ENCODE data around the gene TBC1D2. TPM values are rescaled to one million over a fixed set of nuclear protein-coding genes. Genes with fewer than 3 reads are reported as not detected.

TBC1D2 gene
- total and polyA plus RNA-seq, 2 donors (not counting 3 experiments of a cell fraction or from before 2014, with no cell fraction given): 3.4 to 4.5 TPM

GRCh38 chr9:98234245-98234825, 21.1 kb downstream of the TBC1D2 start:
- POLR2A ChIA-PET: no interaction called here
- H3K36me3 ChIP-seq (ENCODE audit: control insufficient read depth in 2 of 2, extremely low read depth in 1 of 2, insufficient read depth in 2 of 2, low read length in 2 of 2): no peaks in the 10 kb centered on the region
- H4K20me1 ChIP-seq (replicated peaks; ENCODE audit: control insufficient read depth, extremely low read depth, insufficient read depth, low read length): no peaks in the 10 kb centered on the region
- FAIRE-seq: no peak
- no peaks in the 10 kb centered on the region for H3K27me3 ChIP-seq (ENCODE audit: control insufficient read depth in 2 of 2, insufficient read depth in 2 of 2, low read length in 2 of 2)
- H3K79me2 ChIP-seq (ENCODE audit: control insufficient read depth, insufficient read depth, low read length): no peaks in the 10 kb centered on the region
- H2AFZ ChIP-seq (ENCODE audit: low read depth, low read length): no peak overlapping the region
- CTCF ChIA-PET: interaction anchor here (0.8 to 1.0 kb wide), 2 partner anchors 11 to 21 kb away, joined by 4 to 5 read pairs; partner anchors contain the start of gene TBC1D2
- no peak overlapping the region for H3K4me2 ChIP-seq (ENCODE audit: insufficient read depth, low read length)
- H3K4me3 ChIP-seq (replicated peaks in 1 of 3; ENCODE audit: insufficient read depth in 1 of 3, low read depth in 1 of 3, low read length in 3 of 3): no peak overlapping the region
- DNase-seq (ENCODE audit: low read depth, low spot score): no peak
- H3K4me1 ChIP-seq (ENCODE audit: control insufficient read depth, extremely low read depth, insufficient read depth, low read length): no peaks in the 10 kb centered on the region
- TF ChIP-seq, protein P1, sequence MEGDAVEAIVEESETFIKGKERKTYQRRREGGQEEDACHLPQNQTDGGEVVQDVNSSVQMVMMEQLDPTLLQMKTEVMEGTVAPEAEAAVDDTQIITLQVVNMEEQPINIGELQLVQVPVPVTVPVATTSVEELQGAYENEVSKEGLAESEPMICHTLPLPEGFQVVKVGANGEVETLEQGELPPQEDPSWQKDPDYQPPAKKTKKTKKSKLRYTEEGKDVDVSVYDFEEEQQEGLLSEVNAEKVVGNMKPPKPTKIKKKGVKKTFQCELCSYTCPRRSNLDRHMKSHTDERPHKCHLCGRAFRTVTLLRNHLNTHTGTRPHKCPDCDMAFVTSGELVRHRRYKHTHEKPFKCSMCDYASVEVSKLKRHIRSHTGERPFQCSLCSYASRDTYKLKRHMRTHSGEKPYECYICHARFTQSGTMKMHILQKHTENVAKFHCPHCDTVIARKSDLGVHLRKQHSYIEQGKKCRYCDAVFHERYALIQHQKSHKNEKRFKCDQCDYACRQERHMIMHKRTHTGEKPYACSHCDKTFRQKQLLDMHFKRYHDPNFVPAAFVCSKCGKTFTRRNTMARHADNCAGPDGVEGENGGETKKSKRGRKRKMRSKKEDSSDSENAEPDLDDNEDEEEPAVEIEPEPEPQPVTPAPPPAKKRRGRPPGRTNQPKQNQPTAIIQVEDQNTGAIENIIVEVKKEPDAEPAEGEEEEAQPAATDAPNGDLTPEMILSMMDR (IDR thresholded peaks at IDR 0.05; ENCODE audit: extremely low read depth in 1 of 2, insufficient read depth in 1 of 2, low read depth in 1 of 2, low read length in 2 of 2): no peak
- TF ChIP-seq EZH2 (IDR thresholded peaks at IDR 0.05; ENCODE audit: borderline replicate concordance, low read depth, low read length, severe bottlenecking): no peak
- BruUV-seq (replicated peaks): no TSS peak
- H3K27ac ChIP-seq (ENCODE audit: insufficient read depth, low read depth, low read length): no peak overlapping the region
- H3K9ac ChIP-seq (replicated peaks; ENCODE audit: extremely low read depth, insufficient read depth, low read length): no peak overlapping the region
- no peaks in the 10 kb centered on the region for H3K9me1 ChIP-seq (replicated peaks; ENCODE audit: control insufficient read depth, extremely low read depth, insufficient read depth, low read length)
- dilution Hi-C loops (cut with MboI; ENCODE audit: extremely low pct_ligation_motif_present, low sequenced_read_pairs): no loop called here
- no peaks in the 10 kb centered on the region for H3K9me3 ChIP-seq (replicated peaks; ENCODE audit: control insufficient read depth, insufficient read depth, low read length)
- intact Hi-C loops (cut with micrococcal nuclease): no loop called here

DNA sequence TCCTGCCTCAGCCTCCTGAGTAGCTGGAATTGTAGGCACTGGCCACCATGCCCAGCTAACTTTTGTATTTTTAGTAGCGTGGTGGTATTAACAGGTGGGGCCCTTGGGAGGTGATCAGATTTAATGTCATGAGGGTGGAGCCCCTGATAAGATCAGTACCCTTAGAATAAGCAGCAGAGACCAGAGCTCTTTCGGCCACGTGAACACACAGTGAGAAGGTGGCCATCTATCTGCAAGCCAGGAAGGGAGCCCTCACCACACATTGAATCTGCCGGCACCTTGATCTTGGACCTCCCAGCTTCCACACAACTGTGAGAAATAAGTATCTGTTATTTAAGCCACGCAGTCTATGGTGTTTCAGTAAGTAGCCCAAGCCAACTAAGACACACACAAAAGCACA, 22.5 kb downstream of the TBC1D2 start:
- Histone ChIP-seq H3K9ac (replicated peaks; ENCODE audit: extremely low read depth, insufficient read depth, low read length) (no peak overlapping the region), H4K20me1 (replicated peaks; ENCODE audit: control insufficient read depth, extremely low read depth, insufficient read depth, low read length) (no peaks in the 10 kb centered on the region), H3K27me3 (ENCODE audit: control insufficient read depth in 2 of 2, insufficient read depth in 2 of 2, low read length in 2 of 2) (no peaks in the 10 kb centered on the region), H3K4me2 (ENCODE audit: insufficient read depth, low read length) (no peak overlapping the region), H3K36me3 (ENCODE audit: control insufficient read depth in 2 of 2, extremely low read depth in 1 of 2, insufficient read depth in 2 of 2, low read length in 2 of 2) (no peaks in the 10 kb centered on the region), H3K79me2 (ENCODE audit: control insufficient read depth, insufficient read depth, low read length) (no peaks in the 10 kb centered on the region), H3K9me1 (replicated peaks; ENCODE audit: control insufficient read depth, extremely low read depth, insufficient read depth, low read length) (no peaks in the 10 kb centered on the region), H3K4me3 (replicated peaks in 1 of 3; ENCODE audit: insufficient read depth in 1 of 3, low read depth in 1 of 3, low read length in 3 of 3) (no peak overlapping the region), H3K27ac (ENCODE audit: insufficient read depth, low read depth, low read length) (no peak overlapping the region), H2AFZ (ENCODE audit: low read depth, low read length) (no peak overlapping the region), H3K9me3 (replicated peaks; ENCODE audit: control insufficient read depth, insufficient read depth, low read length) (no peaks in the 10 kb centered on the region), H3K4me1 (ENCODE audit: control insufficient read depth, extremely low read depth, insufficient read depth, low read length) (no peaks in the 10 kb centered on the region)
- TF ChIP-seq POLR2AphosphoS5 (IDR thresholded peaks at IDR 0.05; ENCODE audit: insufficient read depth, low read depth, low read length) (no peak), GATA2 (IDR thresholded peaks at IDR 0.05; ENCODE audit: insufficient read depth, insufficient read length, low read depth, low read length) (no peak), POLR2A (IDR thresholded peaks at IDR 0.05; ENCODE audit: low read depth, low read length) (no peak), MYC (IDR thresholded peaks at IDR 0.05; ENCODE audit: low read depth, low read length) (no peak), EZH2 (IDR thresholded peaks at IDR 0.05; ENCODE audit: borderline replicate concordance, low read depth, low read length, severe bottlenecking) (no peak), JUN (IDR thresholded peaks at IDR 0.05; ENCODE audit: borderline replicate concordance, insufficient read depth, insufficient read length, low read depth) (no peak), FOS (IDR thresholded peaks at IDR 0.05; ENCODE audit: borderline replicate concordance, insufficient read depth, low read length) (no peak)
- TF ChIP-seq, protein P1 (IDR thresholded peaks at IDR 0.05; ENCODE audit: extremely low read depth in 1 of 2, insufficient read depth in 1 of 2, low read depth in 1 of 2, low read length in 2 of 2): no peak
- TF ChIP-seq, protein P2, sequence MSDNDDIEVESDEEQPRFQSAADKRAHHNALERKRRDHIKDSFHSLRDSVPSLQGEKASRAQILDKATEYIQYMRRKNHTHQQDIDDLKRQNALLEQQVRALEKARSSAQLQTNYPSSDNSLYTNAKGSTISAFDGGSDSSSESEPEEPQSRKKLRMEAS (IDR thresholded peaks at IDR 0.05; ENCODE audit: insufficient read depth, insufficient read length): no peak
- ChIA-PET CTCF (interaction anchor here (0.7 to 1.9 kb wide), 3 partner anchors 9 to 31 kb away, joined by 3 to 6 read pairs (median 3); no protein-coding TSS in a partner anchor), POLR2A (no interaction called here)
- FAIRE-seq (no peak), DNase-seq (ENCODE audit: low read depth, low spot score) (no peak)
- no TSS peak for BruUV-seq (replicated peaks)
- intact Hi-C loops (cut with micrococcal nuclease) (no loop called here), dilution Hi-C loops (cut with MboI; ENCODE audit: extremely low pct_ligation_motif_present, low sequenced_read_pairs) (no loop called here)

Measured in endothelial cell of umbilical vein (primary cell).